Liver (tissue), 3 donors: ENCODE measurements around the gene UBE3A.
"Not testable (repeated sequence)": the region's sequence is repeated elsewhere in the genome, so short reads cannot be mapped to it uniquely, and the experiment has no call there.

Experiments used
- FOXA1 ChIP-seq: IDR thresholded peaks from 2 replicates; pipeline ENCODE4 v1.6.1; 2016; ENCODE audit warnings: antibody characterized with exemption
- SP1 ChIP-seq: IDR thresholded peaks from 2 replicates; pipeline ENCODE4 v1.6.1; 2018; ENCODE audit warnings: antibody characterized with exemption, mild to moderate bottlenecking
- TAF1 ChIP-seq: conservative IDR thresholded peaks from 2 replicates; pipeline ENCODE4 v1.6.1; 2016; ENCODE audit warnings: antibody characterized with exemption, mild to moderate bottlenecking
- TF ChIP-seq, protein P1 (sequence below): fragments of 150-350 bp; IDR thresholded peaks from 2 replicates; pipeline ENCODE4 v1.5.1; 2017; ENCODE audit warnings: improper control_type of control experiment, low read depth, low read length; ENCODE audit not compliant: missing input control
- TF ChIP-seq, protein P2 (sequence below): IDR thresholded peaks from 2 replicates; pipeline ENCODE4 v1.6.1; 2016; ENCODE audit warnings: antibody characterized with exemption, mild to moderate bottlenecking
- TF ChIP-seq, protein P3 (sequence below): IDR thresholded peaks from 2 replicates; pipeline ENCODE4 v1.6.1; 2016; ENCODE audit warnings: antibody characterized with exemption
- TF ChIP-seq, protein P4 (sequence below): IDR thresholded peaks from 2 replicates; pipeline ENCODE4 v1.6.1; 2016; ENCODE audit warnings: antibody characterized with exemption
- donor health status: healthy.
- donor health status: healthy.

DNA sequence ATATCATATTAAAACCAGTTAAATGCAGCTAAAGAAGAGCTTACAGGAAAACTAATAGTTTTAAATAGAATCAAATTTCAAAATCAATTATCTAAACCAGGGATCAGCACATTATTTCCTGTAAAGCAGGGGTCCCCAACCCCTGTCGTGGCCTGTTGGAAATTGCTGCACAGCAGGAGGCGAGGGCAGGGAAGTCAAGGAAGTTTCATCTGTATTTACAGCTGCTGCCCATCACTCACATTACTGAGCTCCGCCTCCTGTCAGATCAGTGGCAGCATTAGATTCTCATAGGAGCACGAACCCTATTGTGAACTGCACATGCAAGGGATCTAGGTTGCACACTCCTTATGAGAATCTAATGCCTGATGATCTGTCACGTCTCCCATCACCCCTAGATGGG, 14.4 kb upstream of the UBE3A start:
- TF ChIP-seq, protein P1, sequence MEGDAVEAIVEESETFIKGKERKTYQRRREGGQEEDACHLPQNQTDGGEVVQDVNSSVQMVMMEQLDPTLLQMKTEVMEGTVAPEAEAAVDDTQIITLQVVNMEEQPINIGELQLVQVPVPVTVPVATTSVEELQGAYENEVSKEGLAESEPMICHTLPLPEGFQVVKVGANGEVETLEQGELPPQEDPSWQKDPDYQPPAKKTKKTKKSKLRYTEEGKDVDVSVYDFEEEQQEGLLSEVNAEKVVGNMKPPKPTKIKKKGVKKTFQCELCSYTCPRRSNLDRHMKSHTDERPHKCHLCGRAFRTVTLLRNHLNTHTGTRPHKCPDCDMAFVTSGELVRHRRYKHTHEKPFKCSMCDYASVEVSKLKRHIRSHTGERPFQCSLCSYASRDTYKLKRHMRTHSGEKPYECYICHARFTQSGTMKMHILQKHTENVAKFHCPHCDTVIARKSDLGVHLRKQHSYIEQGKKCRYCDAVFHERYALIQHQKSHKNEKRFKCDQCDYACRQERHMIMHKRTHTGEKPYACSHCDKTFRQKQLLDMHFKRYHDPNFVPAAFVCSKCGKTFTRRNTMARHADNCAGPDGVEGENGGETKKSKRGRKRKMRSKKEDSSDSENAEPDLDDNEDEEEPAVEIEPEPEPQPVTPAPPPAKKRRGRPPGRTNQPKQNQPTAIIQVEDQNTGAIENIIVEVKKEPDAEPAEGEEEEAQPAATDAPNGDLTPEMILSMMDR: not testable (repeated sequence)
- not testable (repeated sequence) for TF ChIP-seq TAF1, SP1, FOXA1
- TF ChIP-seq, protein P2, sequence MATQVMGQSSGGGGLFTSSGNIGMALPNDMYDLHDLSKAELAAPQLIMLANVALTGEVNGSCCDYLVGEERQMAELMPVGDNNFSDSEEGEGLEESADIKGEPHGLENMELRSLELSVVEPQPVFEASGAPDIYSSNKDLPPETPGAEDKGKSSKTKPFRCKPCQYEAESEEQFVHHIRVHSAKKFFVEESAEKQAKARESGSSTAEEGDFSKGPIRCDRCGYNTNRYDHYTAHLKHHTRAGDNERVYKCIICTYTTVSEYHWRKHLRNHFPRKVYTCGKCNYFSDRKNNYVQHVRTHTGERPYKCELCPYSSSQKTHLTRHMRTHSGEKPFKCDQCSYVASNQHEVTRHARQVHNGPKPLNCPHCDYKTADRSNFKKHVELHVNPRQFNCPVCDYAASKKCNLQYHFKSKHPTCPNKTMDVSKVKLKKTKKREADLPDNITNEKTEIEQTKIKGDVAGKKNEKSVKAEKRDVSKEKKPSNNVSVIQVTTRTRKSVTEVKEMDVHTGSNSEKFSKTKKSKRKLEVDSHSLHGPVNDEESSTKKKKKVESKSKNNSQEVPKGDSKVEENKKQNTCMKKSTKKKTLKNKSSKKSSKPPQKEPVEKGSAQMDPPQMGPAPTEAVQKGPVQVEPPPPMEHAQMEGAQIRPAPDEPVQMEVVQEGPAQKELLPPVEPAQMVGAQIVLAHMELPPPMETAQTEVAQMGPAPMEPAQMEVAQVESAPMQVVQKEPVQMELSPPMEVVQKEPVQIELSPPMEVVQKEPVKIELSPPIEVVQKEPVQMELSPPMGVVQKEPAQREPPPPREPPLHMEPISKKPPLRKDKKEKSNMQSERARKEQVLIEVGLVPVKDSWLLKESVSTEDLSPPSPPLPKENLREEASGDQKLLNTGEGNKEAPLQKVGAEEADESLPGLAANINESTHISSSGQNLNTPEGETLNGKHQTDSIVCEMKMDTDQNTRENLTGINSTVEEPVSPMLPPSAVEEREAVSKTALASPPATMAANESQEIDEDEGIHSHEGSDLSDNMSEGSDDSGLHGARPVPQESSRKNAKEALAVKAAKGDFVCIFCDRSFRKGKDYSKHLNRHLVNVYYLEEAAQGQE: not testable (repeated sequence)
- TF ChIP-seq, protein P3, sequence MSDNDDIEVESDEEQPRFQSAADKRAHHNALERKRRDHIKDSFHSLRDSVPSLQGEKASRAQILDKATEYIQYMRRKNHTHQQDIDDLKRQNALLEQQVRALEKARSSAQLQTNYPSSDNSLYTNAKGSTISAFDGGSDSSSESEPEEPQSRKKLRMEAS: not testable (repeated sequence)
- TF ChIP-seq, protein P4, sequence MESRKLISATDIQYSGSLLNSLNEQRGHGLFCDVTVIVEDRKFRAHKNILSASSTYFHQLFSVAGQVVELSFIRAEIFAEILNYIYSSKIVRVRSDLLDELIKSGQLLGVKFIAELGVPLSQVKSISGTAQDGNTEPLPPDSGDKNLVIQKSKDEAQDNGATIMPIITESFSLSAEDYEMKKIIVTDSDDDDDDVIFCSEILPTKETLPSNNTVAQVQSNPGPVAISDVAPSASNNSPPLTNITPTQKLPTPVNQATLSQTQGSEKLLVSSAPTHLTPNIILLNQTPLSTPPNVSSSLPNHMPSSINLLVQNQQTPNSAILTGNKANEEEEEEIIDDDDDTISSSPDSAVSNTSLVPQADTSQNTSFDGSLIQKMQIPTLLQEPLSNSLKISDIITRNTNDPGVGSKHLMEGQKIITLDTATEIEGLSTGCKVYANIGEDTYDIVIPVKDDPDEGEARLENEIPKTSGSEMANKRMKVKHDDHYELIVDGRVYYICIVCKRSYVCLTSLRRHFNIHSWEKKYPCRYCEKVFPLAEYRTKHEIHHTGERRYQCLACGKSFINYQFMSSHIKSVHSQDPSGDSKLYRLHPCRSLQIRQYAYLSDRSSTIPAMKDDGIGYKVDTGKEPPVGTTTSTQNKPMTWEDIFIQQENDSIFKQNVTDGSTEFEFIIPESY: not testable (repeated sequence)
